Myocyte (in vitro differentiated cells): Measurements from ENCODE around the gene PRDM1. TPM values are rescaled to one million over a fixed set of nuclear protein-coding genes. Genes with fewer than 3 reads are reported as not detected.
A peak's percentile ranks its signal among the peaks of the same experiment; 100 is the strongest.

Experiments
- DNase-seq: peaks from one replicate; pipeline ENCODE4 v3.0.0-alpha.2; 2012; ENCODE audit warnings: low read depth
- total RNA-seq: library from RNA; depleted of rRNA; stranded (reverse); fragments of >200 nt; gene quantifications from 2 replicates; pipeline ENCODE4 v1.2.3, GENCODE V29; 2014

The PRDM1 gene
- total RNA-seq, 1 donor from 2014 or later: 0.67 TPM

- no peak for DNase-seq
Measured at GRCh38 chr6:106115286-106115685, 29.1 kb downstream of the PRDM1 start.

- DNase-seq: peak; percentile 78
Measured at GRCh38 chr6:106116125-106116832, 30.1 kb downstream of the PRDM1 start.

- no peak for DNase-seq
Measured at GRCh38 chr6:106117579-106117978, 31.4 kb downstream of the PRDM1 start.

GRCh38 chr6:106118835-106119431, 32.8 kb downstream of the PRDM1 start:
- no peak for DNase-seq

- DNase-seq: peak; percentile 96
Measured at GRCh38 chr6:106119546-106119945, 33.4 kb downstream of the PRDM1 start.

GRCh38 chr6:106120006-106120405, 33.9 kb downstream of the PRDM1 start:
- peak; percentile 53 for DNase-seq

GRCh38 chr6:106120406-106120805, 34.3 kb downstream of the PRDM1 start:
- DNase-seq: no peak

GRCh38 chr6:106122306-106122918, 36.3 kb downstream of the PRDM1 start:
- no peak for DNase-seq

- DNase-seq: no peak
Measured at GRCh38 chr6:106122938-106123656, 37.0 kb downstream of the PRDM1 start.

- DNase-seq: no peak
Measured at GRCh38 chr6:106124015-106124414, 37.9 kb downstream of the PRDM1 start.

GRCh38 chr6:106124437-106125430, 38.6 kb downstream of the PRDM1 start:
- DNase-seq: no peak

- DNase-seq: no peak
Measured at GRCh38 chr6:106125925-106126435, 39.8 kb downstream of the PRDM1 start.

GRCh38 chr6:106126482-106126881, 40.3 kb downstream of the PRDM1 start:
- no peak for DNase-seq

GRCh38 chr6:106128981-106129781, 43.0 kb downstream of the PRDM1 start:
- peak; percentile 60 for DNase-seq

- DNase-seq: no peak
Measured at GRCh38 chr6:106132153-106132698, 46.1 kb downstream of the PRDM1 start.

GRCh38 chr6:106133040-106133439, 46.9 kb downstream of the PRDM1 start:
- peak; percentile 59 for DNase-seq

- DNase-seq: no peak
Measured at GRCh38 chr6:106134087-106134770, 48.1 kb downstream of the PRDM1 start.

GRCh38 chr6:106134906-106135634, 48.9 kb downstream of the PRDM1 start:
- peak; percentile 90 for DNase-seq
